Smooth muscle cell of the brain vasculature (primary cell): ENCODE measurements around the gene MTO1.
"Not testable (repeated sequence)": the region's sequence is repeated elsewhere in the genome, so short reads cannot be mapped to it uniquely, and the experiment has no call there.

Source experiments
- DNase-seq: peaks from one replicate; pipeline ENCODE4 v3.0.0-alpha.2; 2012; ENCODE audit warnings: low read depth, low spot score

Gene MTO1

GRCh38 chr6:73525546-73526330 is 64.2 kb downstream of the MTO1 start:
- DNase-seq = no peak

GRCh38 chr6:73528897-73529296 is 67.4 kb downstream of the MTO1 start:
- DNase-seq = no peak

DNA sequence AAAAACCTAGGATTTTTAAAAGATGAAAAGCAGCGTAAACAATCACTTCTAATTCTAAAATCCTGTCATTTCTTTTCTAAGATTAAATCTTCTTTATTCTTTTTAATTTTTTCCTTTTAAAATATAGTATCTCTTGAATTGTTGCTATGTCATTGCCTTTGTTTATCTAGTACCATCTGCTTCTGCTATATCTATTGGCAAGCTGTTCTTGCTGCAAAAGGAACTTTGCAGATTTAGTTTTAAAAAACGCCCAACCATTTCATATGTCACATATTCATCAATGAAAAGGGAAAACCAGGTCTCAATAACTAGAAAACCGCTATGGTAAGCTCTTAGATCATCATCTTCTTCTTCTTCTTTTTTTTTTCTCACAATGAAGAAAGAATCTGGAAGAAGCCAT is 70.8 kb downstream of the MTO1 start:
- DNase-seq = no peak

GRCh38 chr6:73534628-73535027 is 73.1 kb downstream of the MTO1 start:
- DNase-seq = no peak

DNA sequence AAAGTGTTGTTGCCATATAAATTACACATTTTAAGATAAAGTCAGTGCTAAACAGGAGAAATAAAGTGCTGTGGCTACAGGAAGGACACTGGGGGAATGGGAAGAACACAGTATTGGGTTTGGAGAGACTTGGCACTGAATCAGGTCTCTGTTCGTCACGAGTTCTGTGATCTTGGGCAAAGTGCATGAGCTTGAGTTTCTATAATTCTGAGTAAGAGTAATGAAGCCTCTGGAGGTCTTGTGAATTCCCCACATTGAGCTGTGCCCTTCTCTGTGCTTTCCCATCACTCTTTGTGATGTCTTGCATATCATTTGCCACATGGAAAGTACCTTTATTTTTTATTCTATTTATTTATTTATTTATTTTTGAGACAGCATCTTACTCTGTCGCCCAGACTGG is 76.1 kb downstream of the MTO1 start:
- no peak for DNase-seq

DNA sequence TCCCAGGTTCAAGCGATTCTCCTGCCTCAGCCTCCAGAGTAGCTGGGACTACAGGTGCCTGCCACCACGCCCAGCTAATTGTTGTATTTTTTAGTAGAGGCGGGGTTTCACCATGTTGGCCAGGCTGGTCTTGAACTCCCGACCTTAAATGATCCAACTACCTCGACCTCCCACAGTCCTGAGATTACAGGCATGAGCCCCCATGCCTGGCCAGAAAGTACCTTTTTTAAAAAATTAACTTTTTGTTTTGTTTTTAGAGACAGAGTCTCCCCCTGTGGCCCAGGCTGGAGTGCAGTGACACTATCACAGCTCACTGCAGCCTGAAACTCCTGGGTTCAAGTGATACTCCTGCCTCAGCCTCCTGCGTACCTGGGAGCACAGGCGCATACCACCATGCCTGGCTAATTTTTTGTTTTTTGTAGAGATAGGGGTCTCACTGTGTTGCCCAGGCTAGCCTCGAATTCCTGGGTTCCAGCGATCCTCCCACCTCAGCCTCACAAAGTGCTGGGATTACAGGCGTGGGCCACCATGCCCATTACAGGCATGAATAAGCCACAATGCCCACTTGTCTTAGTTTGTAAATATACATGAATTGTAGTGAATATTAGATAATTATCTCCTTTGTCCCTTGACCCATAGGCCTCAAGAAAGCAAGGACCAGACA is 76.7 kb downstream of the MTO1 start:
- no peak for DNase-seq

DNA sequence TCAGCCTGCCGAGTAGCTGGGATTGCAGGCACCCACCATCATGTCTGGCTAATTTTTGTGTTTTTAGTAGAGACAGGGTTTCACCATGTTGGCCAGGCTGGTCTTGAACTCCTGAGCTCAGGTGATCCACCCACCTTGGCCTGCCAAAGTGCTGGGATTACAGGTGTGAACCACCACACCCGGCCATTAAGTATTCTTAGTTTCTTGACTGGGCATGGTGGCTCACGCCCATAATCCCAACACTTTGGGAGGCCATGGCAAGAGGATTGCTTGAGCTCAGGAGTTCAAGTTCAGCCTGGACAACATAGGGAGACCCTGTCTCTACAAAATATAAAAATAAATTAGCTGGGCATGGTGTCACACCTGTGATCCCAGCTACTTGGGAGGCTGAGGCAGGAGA is 80.9 kb downstream of the MTO1 start:
- not testable (repeated sequence) for DNase-seq

DNA sequence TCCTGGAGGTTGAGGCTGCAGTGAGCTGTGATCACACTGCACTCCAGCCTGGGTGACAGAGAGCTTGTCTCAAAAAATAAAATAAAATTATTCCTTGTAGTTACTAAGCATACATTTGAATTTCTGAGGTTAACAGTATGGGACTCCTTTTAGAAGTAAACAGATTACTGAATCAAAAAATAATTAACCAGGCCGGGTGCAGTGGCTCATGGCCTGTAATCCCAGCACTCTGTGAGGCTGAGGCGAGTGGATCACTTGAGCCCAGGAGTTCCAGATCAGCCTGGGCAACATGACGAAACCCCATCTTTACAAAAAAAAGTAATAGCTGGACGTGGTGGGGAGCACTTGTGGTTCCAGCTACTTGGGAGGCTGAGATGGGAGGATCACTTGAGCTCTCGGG is 81.4 kb downstream of the MTO1 start:
- DNase-seq = no peak

DNA sequence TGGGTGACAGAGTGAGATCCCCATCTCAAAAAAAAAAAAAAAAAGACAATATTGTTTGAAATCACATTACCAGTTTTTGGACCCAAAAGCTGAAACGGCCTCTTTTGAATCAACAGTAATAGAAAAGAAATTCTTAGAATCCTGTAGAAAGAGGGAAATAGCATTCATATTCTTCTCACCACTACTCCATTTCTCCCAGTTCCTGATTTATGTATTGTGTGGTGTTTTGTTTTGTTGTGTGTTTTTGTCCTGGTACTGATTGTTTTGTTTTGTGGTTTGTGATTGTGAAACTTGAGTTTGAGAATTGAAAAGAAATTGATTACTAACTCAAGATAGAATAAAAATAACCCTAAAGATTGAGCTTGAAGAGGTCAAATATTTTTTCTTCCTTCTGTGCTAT is 85.5 kb downstream of the MTO1 start:
- DNase-seq = no peak

DNA sequence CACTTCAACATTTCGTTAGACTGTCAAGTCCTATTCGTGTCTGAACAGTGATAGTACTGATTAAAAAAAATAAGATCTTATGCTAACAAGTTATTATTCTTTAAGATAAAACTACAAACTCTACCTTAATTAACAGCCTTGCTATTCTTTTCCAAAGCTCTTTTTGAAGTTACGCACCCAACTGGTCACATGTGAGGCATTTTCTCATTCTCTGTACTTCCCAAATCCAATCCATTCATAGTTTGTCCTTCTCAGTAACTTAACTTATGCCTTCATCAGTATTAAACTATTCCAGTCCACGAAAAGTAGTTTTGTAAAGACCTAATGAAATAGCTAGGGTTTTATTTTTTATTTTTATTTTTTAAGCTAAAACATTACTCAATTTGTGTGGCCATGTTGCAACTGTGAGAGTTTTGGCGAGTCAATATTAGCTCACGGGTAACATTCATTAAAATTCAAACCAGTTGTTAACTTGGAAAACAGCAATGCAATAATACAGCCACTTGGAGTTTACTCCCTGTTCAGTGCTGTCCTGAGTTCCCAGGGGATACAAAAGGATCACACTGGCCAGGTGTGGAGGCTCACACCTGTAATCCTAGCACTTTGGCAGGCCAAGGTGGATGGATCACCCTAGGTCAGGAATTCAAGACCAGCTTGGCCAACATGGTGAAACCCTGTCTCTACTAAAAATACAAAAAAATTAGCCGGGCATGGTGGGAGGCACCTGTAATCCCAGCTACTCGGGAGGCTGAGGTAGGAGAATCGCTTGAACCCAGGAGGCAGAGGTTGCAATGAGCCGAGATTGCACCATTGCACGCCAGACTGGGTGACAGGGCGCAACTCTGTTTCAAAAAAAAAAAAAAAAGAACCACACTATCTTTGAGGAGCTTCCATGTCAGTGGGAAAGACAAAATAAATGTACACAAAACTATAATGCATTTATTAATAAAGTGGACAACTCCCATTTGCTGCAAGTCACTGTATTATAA is 87.2 kb downstream of the MTO1 start:
- no peak for DNase-seq

GRCh38 chr6:73551115-73551514 is 89.6 kb downstream of the MTO1 start:
- DNase-seq = not testable (repeated sequence)

DNA sequence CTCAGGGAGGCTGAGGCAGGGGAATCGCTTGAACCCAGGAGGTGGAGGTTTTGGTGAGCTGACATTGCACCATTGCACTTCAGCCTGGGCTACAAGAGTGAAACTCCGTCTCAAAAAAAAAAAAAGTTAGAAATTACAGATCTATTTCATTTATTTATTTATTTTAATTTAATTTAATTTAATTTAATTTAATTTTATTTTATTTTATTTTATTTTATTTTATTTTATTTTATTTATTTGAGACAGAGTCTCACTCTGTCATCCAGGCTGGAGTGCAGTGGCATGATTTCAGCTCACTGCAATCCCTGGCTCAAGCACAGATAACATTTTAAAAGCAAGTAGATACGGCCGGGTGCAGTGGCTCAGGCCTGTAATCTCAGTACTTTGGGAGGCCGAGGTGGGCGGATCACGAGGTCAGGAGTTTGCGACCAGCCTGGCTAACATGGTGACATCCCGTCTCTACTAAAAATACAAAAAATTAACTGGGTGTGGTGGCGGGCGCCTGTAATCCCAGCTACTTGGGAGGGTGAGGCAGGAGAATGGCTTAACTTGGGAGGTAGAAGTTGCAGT is 93.9 kb downstream of the MTO1 start:
- not testable (repeated sequence) for DNase-seq

DNA sequence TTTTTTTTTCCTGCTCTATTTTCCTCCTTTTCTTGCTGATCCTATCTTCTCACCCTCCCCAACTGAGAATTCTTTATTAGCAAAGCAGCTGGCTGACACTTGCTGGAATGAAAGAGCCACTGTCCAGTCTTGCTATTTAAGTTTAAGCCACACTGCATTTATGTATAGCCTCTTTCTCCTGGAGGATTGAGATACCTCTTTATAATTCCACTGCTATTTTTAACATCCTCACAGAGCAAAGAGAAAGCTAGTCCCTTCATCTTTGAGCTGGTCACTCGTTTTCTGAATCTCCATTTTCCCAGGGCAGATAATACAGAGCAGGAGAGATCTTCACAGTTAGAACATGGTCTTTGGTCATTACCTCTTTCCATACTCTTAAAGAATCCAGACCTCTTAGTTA is 95.3 kb downstream of the MTO1 start:
- no peak for DNase-seq
